WTC11 (cell line): ENCODE data around the gene AMBRA1. TPM values are rescaled to one million over a fixed set of nuclear protein-coding genes. Genes with fewer than 3 reads are reported as not detected.

ENCODE experiments used
- ATAC-seq: fragments of 200-7000 bp; cut with Tn5 transposase; 2 replicates; pipeline ENCODE4 v1.10.0; 2021; ENCODE audit warnings: mild to moderate bottlenecking, moderate library complexity
- CTCF ChIA-PET: fragments of 300-600 bp; sonication (Branson Sonifier 250); formaldehyde crosslinking; loops from one replicate; lab custom pipeline; 2021; ENCODE audit warnings: antibody characterized with exemption; lab: Charles Lee
- POLR2A ChIA-PET: fragments of 350-600 bp; sonication (Branson Sonifier 250); formaldehyde crosslinking; loops from one replicate; lab custom pipeline; 2021; ENCODE audit warnings: antibody characterized with exemption; lab: Charles Lee
- DNase-seq: peaks from one replicate; pipeline ENCODE4 v3.0.0; 2021; ENCODE audit warnings: low spot score
- H3K27ac Mint-ChIP-seq: 2 replicates; pipeline ENCODE4 v1.8.0; 2021; ENCODE audit warnings: mixed read lengths
- H3K27me3 Mint-ChIP-seq: 2 replicates; pipeline ENCODE4 v1.8.0; 2021; ENCODE audit warnings: low read depth, mild to moderate bottlenecking, moderate library complexity, mixed read lengths
- H3K36me3 Mint-ChIP-seq: 2 replicates; pipeline ENCODE4 v1.8.0; 2021; ENCODE audit warnings: mixed read lengths
- H3K4me1 Mint-ChIP-seq: 2 replicates; pipeline ENCODE4 v1.8.0; 2022; ENCODE audit warnings: mixed read lengths
- H3K4me3 Mint-ChIP-seq: 2 replicates; pipeline ENCODE4 v1.8.0; 2021; ENCODE audit warnings: mild to moderate bottlenecking, moderate library complexity, mixed read lengths
- H3K9me3 Mint-ChIP-seq: 2 replicates; pipeline ENCODE4 v1.8.0; 2021; ENCODE audit warnings: mixed read lengths
- ATF1 ChIP-seq: sonication (generic); formaldehyde crosslinking; IDR thresholded peaks from 2 replicates; pipeline ENCODE4 v1.8.1; 2023; ENCODE audit warnings: mild to moderate bottlenecking, moderate library complexity, missing genetic modification reagents
- CREB1 ChIP-seq: sonication (generic); formaldehyde crosslinking; IDR thresholded peaks from 2 replicates; pipeline ENCODE4 v1.8.0; 2023; ENCODE audit warnings: mild to moderate bottlenecking, missing genetic modification reagents
- ELF4 ChIP-seq: sonication (generic); formaldehyde crosslinking; IDR thresholded peaks from 2 replicates; pipeline ENCODE4 v1.8.1; 2022; ENCODE audit warnings: low read depth, mild to moderate bottlenecking, moderate library complexity, missing genetic modification reagents
- ESRRA ChIP-seq: sonication (generic); formaldehyde crosslinking; IDR thresholded peaks from 2 replicates; pipeline ENCODE4 v1.8.1; 2022; ENCODE audit warnings: mild to moderate bottlenecking, missing genetic modification reagents, borderline replicate concordance
- GABPB1 ChIP-seq: sonication (generic); formaldehyde crosslinking; IDR thresholded peaks from 2 replicates; pipeline ENCODE4 v1.8.1; 2023; ENCODE audit warnings: mild to moderate bottlenecking, missing genetic modification reagents
- MXD4 ChIP-seq: fragments of 250-450 bp; sonication (Bioruptor Pico); IDR thresholded peaks from 2 replicates; pipeline ENCODE4 v1.8.0; 2021; ENCODE audit warnings: mild to moderate bottlenecking, moderate library complexity, borderline replicate concordance
- MYBL2 ChIP-seq: sonication (generic); formaldehyde crosslinking; IDR thresholded peaks from 2 replicates; pipeline ENCODE4 v1.8.1; 2023; ENCODE audit warnings: mild to moderate bottlenecking, moderate library complexity, missing genetic modification reagents
- NFE2L1 ChIP-seq: sonication (generic); formaldehyde crosslinking; IDR thresholded peaks from 2 replicates; pipeline ENCODE4 v1.8.1; 2023; ENCODE audit warnings: missing genetic modification reagents
- NR2C2 ChIP-seq: sonication (generic); formaldehyde crosslinking; IDR thresholded peaks from 2 replicates; pipeline ENCODE4 v1.8.0; 2022; ENCODE audit warnings: mild to moderate bottlenecking, missing genetic modification reagents
- RELA ChIP-seq: sonication (generic); formaldehyde crosslinking; IDR thresholded peaks from 2 replicates; pipeline ENCODE4 v1.8.1; 2022; ENCODE audit warnings: missing genetic modification reagents, mild to moderate bottlenecking, borderline replicate concordance
- RORB ChIP-seq: fragments of 250-450 bp; sonication (Bioruptor Pico); IDR thresholded peaks from 2 replicates; pipeline ENCODE4 v1.9.0; 2021; ENCODE audit warnings: mild to moderate bottlenecking
- SMAD3 ChIP-seq: sonication (generic); formaldehyde crosslinking; IDR thresholded peaks from 2 replicates; pipeline ENCODE4 v1.8.0; 2022; ENCODE audit warnings: missing genetic modification reagents, mild to moderate bottlenecking, borderline replicate concordance
- TEAD4 ChIP-seq: sonication (generic); formaldehyde crosslinking; IDR thresholded peaks from 2 replicates; pipeline ENCODE4 v1.8.0; 2022; ENCODE audit warnings: mild to moderate bottlenecking, missing genetic modification reagents
- ZBTB21 ChIP-seq: sonication (generic); formaldehyde crosslinking; IDR thresholded peaks from 2 replicates; pipeline ENCODE4 v1.8.1; 2023; ENCODE audit warnings: mild to moderate bottlenecking, missing genetic modification reagents, borderline replicate concordance
- ZNF416 ChIP-seq: fragments of 250-450 bp; sonication (Bioruptor Pico); IDR thresholded peaks from 2 replicates; pipeline ENCODE4 v1.9.0; 2021; ENCODE audit warnings: mild to moderate bottlenecking, inconsistent platforms
- total RNA-seq: library from RNA; stranded (reverse); gene quantifications from 3 replicates; pipeline ENCODE4 v1.2.3, GENCODE V29; 2021
- TF ChIP-seq, protein P1 (sequence below): fragments of 200-600 bp; IDR thresholded peaks from 2 replicates; pipeline ENCODE4 v1.8.0; 2022; ENCODE audit warnings: antibody characterized with exemption
- TF ChIP-seq, protein P2 (sequence below): sonication (generic); formaldehyde crosslinking; IDR thresholded peaks from 2 replicates; pipeline ENCODE4 v1.8.1; 2023; ENCODE audit warnings: mild to moderate bottlenecking, missing genetic modification reagents, borderline replicate concordance
- TF ChIP-seq, protein P3 (sequence below): sonication (generic); formaldehyde crosslinking; IDR thresholded peaks from 2 replicates; pipeline ENCODE4 v1.8.0; 2022; ENCODE audit warnings: missing genetic modification reagents
- TF ChIP-seq, protein P4 (sequence below): sonication (generic); formaldehyde crosslinking; IDR thresholded peaks from 2 replicates; pipeline ENCODE4 v1.8.1; 2022; ENCODE audit warnings: mild to moderate bottlenecking, moderate library complexity, missing genetic modification reagents
- TF ChIP-seq, protein P5 (sequence below): fragments of 250-450 bp; sonication (Bioruptor Pico); IDR thresholded peaks from 2 replicates; pipeline ENCODE4 v1.8.0; 2021; ENCODE audit warnings: mild to moderate bottlenecking
- TF ChIP-seq, protein P6 (sequence below): sonication (generic); formaldehyde crosslinking; IDR thresholded peaks from 2 replicates; pipeline ENCODE4 v1.8.1; 2022; ENCODE audit warnings: mild to moderate bottlenecking, missing genetic modification reagents, moderate library complexity, borderline replicate concordance
- TF ChIP-seq, protein P7 (sequence below): sonication (generic); formaldehyde crosslinking; IDR thresholded peaks from 2 replicates; pipeline ENCODE4 v1.8.1; 2023; ENCODE audit warnings: mild to moderate bottlenecking, missing genetic modification reagents

Gene AMBRA1
- total RNA-seq, 1 experiment from 2014 or later, result 35.0 TPM

DNA sequence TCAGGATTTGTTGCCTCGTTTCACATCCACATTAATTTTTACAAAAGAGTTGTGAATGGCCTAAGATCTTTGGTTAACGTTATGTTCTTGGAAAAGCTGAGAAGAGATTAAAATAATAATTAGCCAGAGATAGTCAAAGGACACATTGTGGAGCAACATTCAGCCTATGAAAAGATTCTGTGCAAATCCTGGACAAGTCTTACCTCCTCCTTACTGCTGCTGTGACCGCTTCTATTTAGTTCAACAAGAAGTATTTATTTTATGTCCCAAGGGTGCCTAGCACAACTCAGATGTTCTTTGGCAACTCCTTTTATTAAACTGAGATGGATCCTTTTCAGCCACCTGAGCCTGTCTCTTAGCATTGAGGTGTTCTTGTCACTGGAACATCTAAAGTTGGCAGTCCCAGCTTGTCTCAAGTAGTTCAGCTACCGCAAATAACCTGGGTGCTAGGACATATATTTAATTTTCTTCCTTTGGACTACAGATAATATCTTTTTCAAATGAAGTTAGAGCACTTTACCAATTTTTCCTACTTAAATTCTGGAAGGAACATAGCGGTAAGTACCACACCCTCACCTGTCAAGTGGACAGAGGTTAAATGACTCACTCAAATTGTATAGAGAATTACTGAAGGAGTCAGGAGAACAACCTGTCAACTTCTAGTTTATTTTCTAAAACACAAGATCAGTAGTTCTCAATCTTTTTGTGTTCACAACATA is 121.7 kb downstream of the AMBRA1 start:
- no peak for DNase-seq
- no peak overlapping the region for H3K27ac Mint-ChIP-seq

DNA sequence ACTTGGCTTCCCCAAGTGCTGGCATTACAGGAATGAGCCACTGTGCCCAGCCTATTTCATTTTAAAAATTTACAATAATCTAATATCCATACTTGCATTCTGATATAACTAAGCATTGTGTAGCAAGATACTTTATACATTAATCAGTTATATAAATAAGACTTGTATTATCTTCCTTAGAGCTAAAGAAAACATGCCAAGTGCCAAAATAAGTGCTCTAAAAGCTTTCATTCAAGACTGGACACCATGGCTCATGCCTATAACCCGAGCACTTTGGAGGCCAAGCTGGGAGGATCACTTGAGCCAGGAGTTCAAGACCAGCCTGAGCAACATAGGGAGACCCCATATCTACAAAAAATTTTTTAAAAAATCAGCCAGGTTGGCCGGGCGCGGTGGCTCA is 123.9 kb downstream of the AMBRA1 start:
- no peak overlapping the region for H3K27ac Mint-ChIP-seq
- ATAC-seq, result no peak
- no peaks in the 10 kb centered on the region for H3K27me3 Mint-ChIP-seq
- no peak overlapping the region for H3K4me3 Mint-ChIP-seq
- ChIA-PET POLR2A (interaction anchor here (0.6 kb wide), 1 partner anchor 230 kb away, joined by 6 read pairs; the partner anchor contains the start of gene ARHGAP1), CTCF (interaction anchor here (1.2 to 2.1 kb wide), 2 partner anchors 20 to 60 kb away, joined by 3 to 7 read pairs; no protein-coding TSS in a partner anchor)
- H3K9me3 Mint-ChIP-seq, result no peaks in the 10 kb centered on the region
- H3K36me3 Mint-ChIP-seq, result peaks cover 2% of the 10 kb centered on the region; the same call in 1 of the 2 replicates
- no peak for DNase-seq
- H3K4me1 Mint-ChIP-seq, result peaks cover 15% of the 10 kb centered on the region
- TF ChIP-seq ZBTB21 (CRISPR knock-in tag) (no peak), MXD4 (CRISPR knock-in tag) (no peak), SMAD3 (no peak), RORB (CRISPR knock-in tag) (no peak), ATF1 (CRISPR knock-in tag) (no peak), NR2C2 (CRISPR knock-in tag) (no peak), RELA (CRISPR knock-in tag) (no peak), GABPB1 (CRISPR knock-in tag) (no peak)
- TF ChIP-seq, protein P1, sequence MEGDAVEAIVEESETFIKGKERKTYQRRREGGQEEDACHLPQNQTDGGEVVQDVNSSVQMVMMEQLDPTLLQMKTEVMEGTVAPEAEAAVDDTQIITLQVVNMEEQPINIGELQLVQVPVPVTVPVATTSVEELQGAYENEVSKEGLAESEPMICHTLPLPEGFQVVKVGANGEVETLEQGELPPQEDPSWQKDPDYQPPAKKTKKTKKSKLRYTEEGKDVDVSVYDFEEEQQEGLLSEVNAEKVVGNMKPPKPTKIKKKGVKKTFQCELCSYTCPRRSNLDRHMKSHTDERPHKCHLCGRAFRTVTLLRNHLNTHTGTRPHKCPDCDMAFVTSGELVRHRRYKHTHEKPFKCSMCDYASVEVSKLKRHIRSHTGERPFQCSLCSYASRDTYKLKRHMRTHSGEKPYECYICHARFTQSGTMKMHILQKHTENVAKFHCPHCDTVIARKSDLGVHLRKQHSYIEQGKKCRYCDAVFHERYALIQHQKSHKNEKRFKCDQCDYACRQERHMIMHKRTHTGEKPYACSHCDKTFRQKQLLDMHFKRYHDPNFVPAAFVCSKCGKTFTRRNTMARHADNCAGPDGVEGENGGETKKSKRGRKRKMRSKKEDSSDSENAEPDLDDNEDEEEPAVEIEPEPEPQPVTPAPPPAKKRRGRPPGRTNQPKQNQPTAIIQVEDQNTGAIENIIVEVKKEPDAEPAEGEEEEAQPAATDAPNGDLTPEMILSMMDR, result no peak
- TF ChIP-seq, protein P2, sequence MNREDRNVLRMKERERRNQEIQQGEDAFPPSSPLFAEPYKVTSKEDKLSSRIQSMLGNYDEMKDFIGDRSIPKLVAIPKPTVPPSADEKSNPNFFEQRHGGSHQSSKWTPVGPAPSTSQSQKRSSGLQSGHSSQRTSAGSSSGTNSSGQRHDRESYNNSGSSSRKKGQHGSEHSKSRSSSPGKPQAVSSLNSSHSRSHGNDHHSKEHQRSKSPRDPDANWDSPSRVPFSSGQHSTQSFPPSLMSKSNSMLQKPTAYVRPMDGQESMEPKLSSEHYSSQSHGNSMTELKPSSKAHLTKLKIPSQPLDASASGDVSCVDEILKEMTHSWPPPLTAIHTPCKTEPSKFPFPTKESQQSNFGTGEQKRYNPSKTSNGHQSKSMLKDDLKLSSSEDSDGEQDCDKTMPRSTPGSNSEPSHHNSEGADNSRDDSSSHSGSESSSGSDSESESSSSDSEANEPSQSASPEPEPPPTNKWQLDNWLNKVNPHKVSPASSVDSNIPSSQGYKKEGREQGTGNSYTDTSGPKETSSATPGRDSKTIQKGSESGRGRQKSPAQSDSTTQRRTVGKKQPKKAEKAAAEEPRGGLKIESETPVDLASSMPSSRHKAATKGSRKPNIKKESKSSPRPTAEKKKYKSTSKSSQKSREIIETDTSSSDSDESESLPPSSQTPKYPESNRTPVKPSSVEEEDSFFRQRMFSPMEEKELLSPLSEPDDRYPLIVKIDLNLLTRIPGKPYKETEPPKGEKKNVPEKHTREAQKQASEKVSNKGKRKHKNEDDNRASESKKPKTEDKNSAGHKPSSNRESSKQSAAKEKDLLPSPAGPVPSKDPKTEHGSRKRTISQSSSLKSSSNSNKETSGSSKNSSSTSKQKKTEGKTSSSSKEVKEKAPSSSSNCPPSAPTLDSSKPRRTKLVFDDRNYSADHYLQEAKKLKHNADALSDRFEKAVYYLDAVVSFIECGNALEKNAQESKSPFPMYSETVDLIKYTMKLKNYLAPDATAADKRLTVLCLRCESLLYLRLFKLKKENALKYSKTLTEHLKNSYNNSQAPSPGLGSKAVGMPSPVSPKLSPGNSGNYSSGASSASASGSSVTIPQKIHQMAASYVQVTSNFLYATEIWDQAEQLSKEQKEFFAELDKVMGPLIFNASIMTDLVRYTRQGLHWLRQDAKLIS, result no peak
- TF ChIP-seq, protein P3, sequence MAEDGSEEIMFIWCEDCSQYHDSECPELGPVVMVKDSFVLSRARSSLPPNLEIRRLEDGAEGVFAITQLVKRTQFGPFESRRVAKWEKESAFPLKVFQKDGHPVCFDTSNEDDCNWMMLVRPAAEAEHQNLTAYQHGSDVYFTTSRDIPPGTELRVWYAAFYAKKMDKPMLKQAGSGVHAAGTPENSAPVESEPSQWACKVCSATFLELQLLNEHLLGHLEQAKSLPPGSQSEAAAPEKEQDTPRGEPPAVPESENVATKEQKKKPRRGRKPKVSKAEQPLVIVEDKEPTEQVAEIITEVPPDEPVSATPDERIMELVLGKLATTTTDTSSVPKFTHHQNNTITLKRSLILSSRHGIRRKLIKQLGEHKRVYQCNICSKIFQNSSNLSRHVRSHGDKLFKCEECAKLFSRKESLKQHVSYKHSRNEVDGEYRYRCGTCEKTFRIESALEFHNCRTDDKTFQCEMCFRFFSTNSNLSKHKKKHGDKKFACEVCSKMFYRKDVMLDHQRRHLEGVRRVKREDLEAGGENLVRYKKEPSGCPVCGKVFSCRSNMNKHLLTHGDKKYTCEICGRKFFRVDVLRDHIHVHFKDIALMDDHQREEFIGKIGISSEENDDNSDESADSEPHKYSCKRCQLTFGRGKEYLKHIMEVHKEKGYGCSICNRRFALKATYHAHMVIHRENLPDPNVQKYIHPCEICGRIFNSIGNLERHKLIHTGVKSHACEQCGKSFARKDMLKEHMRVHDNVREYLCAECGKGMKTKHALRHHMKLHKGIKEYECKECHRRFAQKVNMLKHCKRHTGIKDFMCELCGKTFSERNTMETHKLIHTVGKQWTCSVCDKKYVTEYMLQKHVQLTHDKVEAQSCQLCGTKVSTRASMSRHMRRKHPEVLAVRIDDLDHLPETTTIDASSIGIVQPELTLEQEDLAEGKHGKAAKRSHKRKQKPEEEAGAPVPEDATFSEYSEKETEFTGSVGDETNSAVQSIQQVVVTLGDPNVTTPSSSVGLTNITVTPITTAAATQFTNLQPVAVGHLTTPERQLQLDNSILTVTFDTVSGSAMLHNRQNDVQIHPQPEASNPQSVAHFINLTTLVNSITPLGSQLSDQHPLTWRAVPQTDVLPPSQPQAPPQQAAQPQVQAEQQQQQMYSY, result no peak
- TF ChIP-seq, protein P4, sequence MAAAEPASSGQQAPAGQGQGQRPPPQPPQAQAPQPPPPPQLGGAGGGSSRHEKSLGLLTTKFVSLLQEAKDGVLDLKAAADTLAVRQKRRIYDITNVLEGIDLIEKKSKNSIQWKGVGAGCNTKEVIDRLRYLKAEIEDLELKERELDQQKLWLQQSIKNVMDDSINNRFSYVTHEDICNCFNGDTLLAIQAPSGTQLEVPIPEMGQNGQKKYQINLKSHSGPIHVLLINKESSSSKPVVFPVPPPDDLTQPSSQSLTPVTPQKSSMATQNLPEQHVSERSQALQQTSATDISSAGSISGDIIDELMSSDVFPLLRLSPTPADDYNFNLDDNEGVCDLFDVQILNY (CRISPR knock-in tag), result no peak

More for the DNA sequence above, 121.7 kb downstream of the AMBRA1 start:
- H3K36me3 Mint-ChIP-seq, result peaks cover 2% of the 10 kb centered on the region; the same call in 1 of the 2 replicates
- no peak overlapping the region for H3K4me3 Mint-ChIP-seq
- H3K27me3 Mint-ChIP-seq, result no peaks in the 10 kb centered on the region
- ATAC-seq, result no peak
- POLR2A ChIA-PET, result no interaction called here
- CTCF ChIA-PET, result no interaction called here
- H3K4me1 Mint-ChIP-seq, result no peaks in the 10 kb centered on the region
- no peaks in the 10 kb centered on the region for H3K9me3 Mint-ChIP-seq
- TF ChIP-seq CREB1 (CRISPR knock-in tag), result no peak
- TF ChIP-seq NFE2L1, result no peak
- TF ChIP-seq, protein P5, sequence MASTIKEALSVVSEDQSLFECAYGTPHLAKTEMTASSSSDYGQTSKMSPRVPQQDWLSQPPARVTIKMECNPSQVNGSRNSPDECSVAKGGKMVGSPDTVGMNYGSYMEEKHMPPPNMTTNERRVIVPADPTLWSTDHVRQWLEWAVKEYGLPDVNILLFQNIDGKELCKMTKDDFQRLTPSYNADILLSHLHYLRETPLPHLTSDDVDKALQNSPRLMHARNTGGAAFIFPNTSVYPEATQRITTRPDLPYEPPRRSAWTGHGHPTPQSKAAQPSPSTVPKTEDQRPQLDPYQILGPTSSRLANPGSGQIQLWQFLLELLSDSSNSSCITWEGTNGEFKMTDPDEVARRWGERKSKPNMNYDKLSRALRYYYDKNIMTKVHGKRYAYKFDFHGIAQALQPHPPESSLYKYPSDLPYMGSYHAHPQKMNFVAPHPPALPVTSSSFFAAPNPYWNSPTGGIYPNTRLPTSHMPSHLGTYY (CRISPR knock-in tag), result no peak
- no peak for TF ChIP-seq ZNF416
- TF ChIP-seq, protein P6, sequence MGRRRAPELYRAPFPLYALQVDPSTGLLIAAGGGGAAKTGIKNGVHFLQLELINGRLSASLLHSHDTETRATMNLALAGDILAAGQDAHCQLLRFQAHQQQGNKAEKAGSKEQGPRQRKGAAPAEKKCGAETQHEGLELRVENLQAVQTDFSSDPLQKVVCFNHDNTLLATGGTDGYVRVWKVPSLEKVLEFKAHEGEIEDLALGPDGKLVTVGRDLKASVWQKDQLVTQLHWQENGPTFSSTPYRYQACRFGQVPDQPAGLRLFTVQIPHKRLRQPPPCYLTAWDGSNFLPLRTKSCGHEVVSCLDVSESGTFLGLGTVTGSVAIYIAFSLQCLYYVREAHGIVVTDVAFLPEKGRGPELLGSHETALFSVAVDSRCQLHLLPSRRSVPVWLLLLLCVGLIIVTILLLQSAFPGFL (CRISPR knock-in tag), result no peak
- no peak for TF ChIP-seq ESRRA (CRISPR knock-in tag)
- no peak for TF ChIP-seq MYBL2 (CRISPR knock-in tag)
- TF ChIP-seq, protein P7, sequence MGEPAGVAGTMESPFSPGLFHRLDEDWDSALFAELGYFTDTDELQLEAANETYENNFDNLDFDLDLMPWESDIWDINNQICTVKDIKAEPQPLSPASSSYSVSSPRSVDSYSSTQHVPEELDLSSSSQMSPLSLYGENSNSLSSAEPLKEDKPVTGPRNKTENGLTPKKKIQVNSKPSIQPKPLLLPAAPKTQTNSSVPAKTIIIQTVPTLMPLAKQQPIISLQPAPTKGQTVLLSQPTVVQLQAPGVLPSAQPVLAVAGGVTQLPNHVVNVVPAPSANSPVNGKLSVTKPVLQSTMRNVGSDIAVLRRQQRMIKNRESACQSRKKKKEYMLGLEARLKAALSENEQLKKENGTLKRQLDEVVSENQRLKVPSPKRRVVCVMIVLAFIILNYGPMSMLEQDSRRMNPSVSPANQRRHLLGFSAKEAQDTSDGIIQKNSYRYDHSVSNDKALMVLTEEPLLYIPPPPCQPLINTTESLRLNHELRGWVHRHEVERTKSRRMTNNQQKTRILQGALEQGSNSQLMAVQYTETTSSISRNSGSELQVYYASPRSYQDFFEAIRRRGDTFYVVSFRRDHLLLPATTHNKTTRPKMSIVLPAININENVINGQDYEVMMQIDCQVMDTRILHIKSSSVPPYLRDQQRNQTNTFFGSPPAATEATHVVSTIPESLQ (CRISPR knock-in tag), result no peak
- no peak for TF ChIP-seq TEAD4 (CRISPR knock-in tag)
- TF ChIP-seq ELF4 (CRISPR knock-in tag), result no peak
